OCI-LY1 (cell line): ENCODE data around the gene LDHAL6B.

Source experiments
- H2AFZ ChIP-seq: fragments of 200-600 bp; sonication (generic), shearing (Covaris generic); 2 replicates; pipeline ENCODE4 v1.6.0; 2014; ENCODE audit warnings: antibody characterized with exemption, mild to moderate bottlenecking, low read length
- H3F3A ChIP-seq: fragments of 200-600 bp; sonication (generic), shearing (Covaris generic); 2 replicates; pipeline ENCODE4 v1.6.0; 2014; ENCODE audit warnings: mild to moderate bottlenecking, antibody characterized with exemption, low read length, moderate library complexity; ENCODE audit not compliant: insufficient read depth
- H3K27ac ChIP-seq: fragments of 200-600 bp; sonication (generic); 2 replicates; pipeline ENCODE4 v1.5.1; 2014; ENCODE audit warnings: low read length, mixed run types, mild to moderate bottlenecking, low read depth; ENCODE audit not compliant: poor library complexity, severe bottlenecking
- H3K27me3 ChIP-seq: fragments of 200-600 bp; sonication (generic); 2 replicates; pipeline ENCODE4 v1.6.0; 2014; ENCODE audit warnings: antibody characterized with exemption, mild to moderate bottlenecking, low read length, moderate library complexity; ENCODE audit not compliant: insufficient read depth
- H3K36me3 ChIP-seq: fragments of 200-600 bp; sonication (generic); 2 replicates; pipeline ENCODE4 v1.6.1; 2014; ENCODE audit warnings: mild to moderate bottlenecking, antibody characterized with exemption, low read length, moderate library complexity, mixed read lengths; ENCODE audit not compliant: insufficient read depth
- H3K4me1 ChIP-seq: fragments of 200-600 bp; sonication (generic); 2 replicates; pipeline ENCODE4 v1.5.1; 2014; ENCODE audit warnings: mild to moderate bottlenecking, low read length, moderate library complexity; ENCODE audit not compliant: insufficient read depth, severe bottlenecking
- H3K4me2 ChIP-seq: fragments of 200-600 bp; sonication (generic), shearing (Covaris generic); 2 replicates; pipeline ENCODE4 v1.6.1; 2014; ENCODE audit warnings: low read length
- H3K4me3 ChIP-seq: fragments of 200-600 bp; sonication (generic); 2 replicates; pipeline ENCODE4 v1.5.1; 2014; ENCODE audit warnings: low read length, low read depth, mild to moderate bottlenecking, mixed read lengths; ENCODE audit not compliant: poor library complexity, severe bottlenecking
- H3K79me2 ChIP-seq: fragments of 200-600 bp; shearing (Covaris generic); 2 replicates; pipeline ENCODE4 v1.6.1; 2016; ENCODE audit warnings: mixed run types, low read length, mixed read lengths; ENCODE audit not compliant: insufficient read depth
- H3K9ac ChIP-seq: fragments of 200-600 bp; sonication (generic), shearing (Covaris generic); 2 replicates; pipeline ENCODE4 v1.6.1; 2014; ENCODE audit warnings: mild to moderate bottlenecking, low read length, mixed read lengths
- H3K9me2 ChIP-seq: fragments of 200-600 bp; sonication (generic), shearing (Covaris generic); 2 replicates; pipeline ENCODE4 v1.6.1; 2014; ENCODE audit warnings: low read depth, mild to moderate bottlenecking, low read length, mixed read lengths
- H3K9me3 ChIP-seq: fragments of 200-600 bp; shearing (Covaris generic); 2 replicates; pipeline ENCODE4 v1.6.1; 2014; ENCODE audit warnings: low read length, mixed read lengths
- H4K20me1 ChIP-seq: fragments of 200-600 bp; sonication (generic), shearing (Covaris generic); 2 replicates; pipeline ENCODE4 v1.6.0; 2016; ENCODE audit warnings: mild to moderate bottlenecking, low read length; ENCODE audit not compliant: insufficient read depth
- EZH2 ChIP-seq: fragments of 200-600 bp; sonication (generic), shearing (Covaris generic); IDR thresholded peaks from 2 replicates; pipeline ENCODE4 v1.8.0; 2017; ENCODE audit warnings: borderline replicate concordance, mixed run types, mild to moderate bottlenecking, antibody characterized with exemption, low read length, moderate library complexity, mixed read lengths
- TF ChIP-seq, protein P1 (sequence below): fragments of 200-600 bp; sonication (generic), shearing (Covaris generic); IDR thresholded peaks from 2 replicates; pipeline ENCODE4 v1.5.1; 2017; ENCODE audit warnings: mild to moderate bottlenecking, antibody characterized with exemption, low read length, moderate library complexity, mixed read lengths

Gene LDHAL6B

DNA sequence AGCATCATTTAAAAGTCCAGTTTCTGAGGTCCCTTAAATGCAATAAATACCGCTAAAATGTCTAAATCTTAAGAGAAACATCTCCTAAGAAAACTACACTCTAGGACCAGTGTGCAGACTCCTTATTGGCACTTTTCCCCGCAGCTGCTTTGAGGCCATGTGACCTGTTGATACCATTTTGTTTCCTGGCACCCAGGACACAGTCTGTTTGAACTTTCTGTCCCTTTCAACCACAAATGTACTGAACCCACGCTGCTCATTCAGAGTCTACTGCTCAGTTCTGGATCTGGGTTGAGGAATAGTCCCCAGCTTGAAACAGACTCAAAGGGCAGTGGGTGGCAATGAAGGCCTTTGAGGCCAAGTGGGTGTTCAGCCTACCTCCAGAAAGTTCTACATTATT is 17.1 kb downstream of the LDHAL6B start:
- no peaks in the 10 kb centered on the region for H3K27me3 ChIP-seq
- no peak overlapping the region for H3K4me2 ChIP-seq
- no peaks in the 10 kb centered on the region for H3F3A ChIP-seq
- H3K9me2 ChIP-seq, result no peaks in the 10 kb centered on the region
- TF ChIP-seq, protein P1, sequence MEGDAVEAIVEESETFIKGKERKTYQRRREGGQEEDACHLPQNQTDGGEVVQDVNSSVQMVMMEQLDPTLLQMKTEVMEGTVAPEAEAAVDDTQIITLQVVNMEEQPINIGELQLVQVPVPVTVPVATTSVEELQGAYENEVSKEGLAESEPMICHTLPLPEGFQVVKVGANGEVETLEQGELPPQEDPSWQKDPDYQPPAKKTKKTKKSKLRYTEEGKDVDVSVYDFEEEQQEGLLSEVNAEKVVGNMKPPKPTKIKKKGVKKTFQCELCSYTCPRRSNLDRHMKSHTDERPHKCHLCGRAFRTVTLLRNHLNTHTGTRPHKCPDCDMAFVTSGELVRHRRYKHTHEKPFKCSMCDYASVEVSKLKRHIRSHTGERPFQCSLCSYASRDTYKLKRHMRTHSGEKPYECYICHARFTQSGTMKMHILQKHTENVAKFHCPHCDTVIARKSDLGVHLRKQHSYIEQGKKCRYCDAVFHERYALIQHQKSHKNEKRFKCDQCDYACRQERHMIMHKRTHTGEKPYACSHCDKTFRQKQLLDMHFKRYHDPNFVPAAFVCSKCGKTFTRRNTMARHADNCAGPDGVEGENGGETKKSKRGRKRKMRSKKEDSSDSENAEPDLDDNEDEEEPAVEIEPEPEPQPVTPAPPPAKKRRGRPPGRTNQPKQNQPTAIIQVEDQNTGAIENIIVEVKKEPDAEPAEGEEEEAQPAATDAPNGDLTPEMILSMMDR, result no peak
- no peak for TF ChIP-seq EZH2
- no peaks in the 10 kb centered on the region for H3K9me3 ChIP-seq
- H2AFZ ChIP-seq, result no peak overlapping the region
- H4K20me1 ChIP-seq, result no peaks in the 10 kb centered on the region
- H3K4me3 ChIP-seq, result no peak overlapping the region
- H3K79me2 ChIP-seq, result no peaks in the 10 kb centered on the region
- no peak overlapping the region for H3K9ac ChIP-seq
- no peak overlapping the region for H3K27ac ChIP-seq
- H3K4me1 ChIP-seq, result no peaks in the 10 kb centered on the region
- H3K36me3 ChIP-seq, result peaks cover 81% of the 10 kb centered on the region

DNA sequence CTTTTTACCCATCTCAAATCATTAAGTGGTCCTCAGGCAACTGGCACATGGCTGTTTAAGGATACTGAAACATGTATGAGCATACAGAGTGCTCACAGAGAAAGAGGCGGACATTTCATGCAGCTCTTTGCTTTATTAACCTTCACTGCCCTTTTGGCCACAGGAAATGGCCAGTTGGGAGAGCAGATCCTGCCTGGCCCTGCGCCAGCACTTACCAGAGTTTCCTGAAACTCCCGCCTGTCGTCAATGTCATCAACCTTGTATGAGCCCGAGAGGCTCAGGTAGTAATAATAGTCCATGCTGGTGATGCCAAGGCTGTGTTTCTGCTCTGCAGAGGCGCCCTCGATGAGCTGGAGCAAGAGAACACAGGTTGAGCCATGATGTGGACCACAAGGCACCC is 17.8 kb downstream of the LDHAL6B start:
- no peaks in the 10 kb centered on the region for H3K9me3 ChIP-seq
- no peak overlapping the region for H3K4me2 ChIP-seq
- no peaks in the 10 kb centered on the region for H3K79me2 ChIP-seq
- no peak overlapping the region for H2AFZ ChIP-seq
- H3K4me3 ChIP-seq, result no peak overlapping the region
- H3F3A ChIP-seq, result no peaks in the 10 kb centered on the region
- H3K9me2 ChIP-seq, result no peaks in the 10 kb centered on the region
- no peaks in the 10 kb centered on the region for H3K4me1 ChIP-seq
- peaks cover 80% of the 10 kb centered on the region for H3K36me3 ChIP-seq
- no peaks in the 10 kb centered on the region for H3K27me3 ChIP-seq
- no peaks in the 10 kb centered on the region for H4K20me1 ChIP-seq
- H3K9ac ChIP-seq, result no peak overlapping the region
- TF ChIP-seq EZH2, result no peak
- TF ChIP-seq, protein P1, result no peak
- H3K27ac ChIP-seq, result no peak overlapping the region

DNA sequence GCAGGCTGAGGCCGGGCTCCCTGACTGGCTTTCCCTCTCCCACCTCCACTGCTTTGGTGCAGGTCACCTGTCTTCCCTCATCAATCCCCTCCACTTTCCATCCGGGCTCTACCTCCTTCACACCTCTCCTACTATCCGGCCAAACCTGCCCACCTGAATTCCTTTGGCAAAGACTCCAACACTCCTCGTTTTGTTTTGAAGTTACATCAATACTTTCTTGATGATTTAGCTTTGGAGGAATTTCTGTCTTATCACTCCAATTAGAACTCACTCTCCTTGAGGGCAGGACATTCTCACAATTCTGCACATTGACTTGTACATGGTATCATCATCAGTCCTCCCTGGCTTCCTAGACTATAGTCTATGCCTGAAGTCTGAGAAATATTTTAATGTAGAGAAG is 20.4 kb downstream of the LDHAL6B start:
- no peaks in the 10 kb centered on the region; the same call in 1 of the 2 replicates for H3F3A ChIP-seq
- H3K4me3 ChIP-seq, result no peak overlapping the region
- H2AFZ ChIP-seq, result no peak overlapping the region
- H3K4me1 ChIP-seq, result no peaks in the 10 kb centered on the region
- no peak overlapping the region for H3K9ac ChIP-seq
- H3K27me3 ChIP-seq, result no peaks in the 10 kb centered on the region
- no peak overlapping the region for H3K4me2 ChIP-seq
- no peak for TF ChIP-seq EZH2
- TF ChIP-seq, protein P1, result no peak
- peaks cover 76% of the 10 kb centered on the region for H3K36me3 ChIP-seq
- H4K20me1 ChIP-seq, result no peaks in the 10 kb centered on the region
- H3K27ac ChIP-seq, result no peak overlapping the region
- H3K79me2 ChIP-seq, result no peaks in the 10 kb centered on the region
- H3K9me2 ChIP-seq, result no peaks in the 10 kb centered on the region
- H3K9me3 ChIP-seq, result no peaks in the 10 kb centered on the region
